ENCODE data around the gene NTM.

Gene NTM

DNA sequence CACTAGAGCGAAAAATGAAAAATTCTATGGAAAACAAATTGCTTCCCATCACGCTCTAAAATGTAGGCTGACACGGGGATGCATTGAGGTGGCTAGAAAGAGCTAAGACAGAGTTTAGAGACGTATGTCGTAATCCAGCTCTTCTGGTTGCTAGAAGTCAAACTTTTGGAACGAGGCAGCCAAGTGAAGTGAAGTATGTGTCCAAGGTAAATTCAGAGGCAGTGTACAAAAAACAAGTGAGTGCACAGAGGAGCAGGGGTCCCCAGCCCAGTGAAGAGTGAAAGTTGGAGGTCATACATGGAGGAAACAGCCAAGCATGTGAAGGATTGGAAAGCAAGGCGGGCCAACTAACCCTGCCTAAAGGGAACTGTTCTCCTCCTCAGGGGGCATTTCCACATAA, 528.5 kb downstream of the NTM start:
- H3K4me3 ChIP-seq (ENCODE audit: low read length) = no peak overlapping the region
- TF ChIP-seq, protein P1, sequence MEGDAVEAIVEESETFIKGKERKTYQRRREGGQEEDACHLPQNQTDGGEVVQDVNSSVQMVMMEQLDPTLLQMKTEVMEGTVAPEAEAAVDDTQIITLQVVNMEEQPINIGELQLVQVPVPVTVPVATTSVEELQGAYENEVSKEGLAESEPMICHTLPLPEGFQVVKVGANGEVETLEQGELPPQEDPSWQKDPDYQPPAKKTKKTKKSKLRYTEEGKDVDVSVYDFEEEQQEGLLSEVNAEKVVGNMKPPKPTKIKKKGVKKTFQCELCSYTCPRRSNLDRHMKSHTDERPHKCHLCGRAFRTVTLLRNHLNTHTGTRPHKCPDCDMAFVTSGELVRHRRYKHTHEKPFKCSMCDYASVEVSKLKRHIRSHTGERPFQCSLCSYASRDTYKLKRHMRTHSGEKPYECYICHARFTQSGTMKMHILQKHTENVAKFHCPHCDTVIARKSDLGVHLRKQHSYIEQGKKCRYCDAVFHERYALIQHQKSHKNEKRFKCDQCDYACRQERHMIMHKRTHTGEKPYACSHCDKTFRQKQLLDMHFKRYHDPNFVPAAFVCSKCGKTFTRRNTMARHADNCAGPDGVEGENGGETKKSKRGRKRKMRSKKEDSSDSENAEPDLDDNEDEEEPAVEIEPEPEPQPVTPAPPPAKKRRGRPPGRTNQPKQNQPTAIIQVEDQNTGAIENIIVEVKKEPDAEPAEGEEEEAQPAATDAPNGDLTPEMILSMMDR (conservative IDR thresholded peaks at IDR 0.05; ENCODE audit: low read depth, low read length) = no peak
- DNase-seq (ENCODE audit: low read depth) = no peak

DNA sequence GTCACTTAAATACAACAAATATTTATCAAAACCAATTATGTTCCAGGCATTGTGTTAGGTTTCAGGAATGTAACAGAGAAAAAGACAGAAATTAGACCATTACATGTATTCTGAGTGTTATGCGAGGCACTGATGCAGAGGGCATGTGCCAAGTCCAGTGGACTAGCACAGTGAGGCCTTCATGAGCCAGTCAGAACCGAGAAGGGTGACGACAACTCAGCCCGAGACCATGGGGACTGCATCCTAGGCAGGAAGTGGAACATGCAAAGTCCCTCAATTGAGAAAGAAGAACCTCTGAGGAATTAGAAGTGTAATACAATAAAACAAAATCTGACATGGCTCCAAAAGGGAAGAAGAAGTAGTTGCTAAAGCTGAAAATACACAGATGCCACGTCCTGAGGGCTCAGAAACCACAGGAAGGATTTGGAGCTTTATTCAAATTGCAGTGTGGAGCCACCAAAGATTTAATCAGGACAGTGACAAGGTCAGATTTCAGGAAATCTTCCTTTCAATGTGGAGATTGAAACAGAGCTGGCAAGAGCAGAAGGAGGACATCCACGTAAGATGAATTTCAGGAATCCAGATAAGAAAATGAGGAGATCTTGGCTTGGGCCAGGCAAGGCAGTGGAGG, 529.6 kb downstream of the NTM start:
- H3K4me3 ChIP-seq (ENCODE audit: low read length) = no peak overlapping the region
- DNase-seq (ENCODE audit: low read depth) = no peak
- TF ChIP-seq, protein P1 (conservative IDR thresholded peaks at IDR 0.05; ENCODE audit: low read depth, low read length) = no peak

DNA sequence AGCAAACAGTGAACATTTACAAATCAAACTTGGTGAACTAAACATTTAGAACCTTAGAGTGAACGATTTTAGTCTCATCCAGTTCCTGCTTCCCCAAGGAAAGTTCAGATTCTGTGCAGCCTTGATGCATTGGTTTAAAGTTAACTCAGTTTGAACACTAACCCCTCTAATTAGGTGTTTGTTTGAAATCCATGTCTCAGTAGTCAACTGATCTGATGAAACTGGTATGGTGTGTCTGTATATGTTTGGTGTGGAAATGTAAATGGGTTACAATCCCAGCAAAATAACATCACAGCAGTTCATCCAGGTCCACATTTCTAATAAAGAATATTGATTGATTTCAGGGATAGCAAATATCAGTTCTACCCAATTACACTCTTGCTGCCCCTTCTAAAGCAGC, 532.0 kb downstream of the NTM start:
- TF ChIP-seq, protein P1 (conservative IDR thresholded peaks at IDR 0.05; ENCODE audit: low read depth, low read length) = no peak
- DNase-seq (ENCODE audit: low read depth) = no peak
- no peak overlapping the region for H3K4me3 ChIP-seq (ENCODE audit: low read length)

DNA sequence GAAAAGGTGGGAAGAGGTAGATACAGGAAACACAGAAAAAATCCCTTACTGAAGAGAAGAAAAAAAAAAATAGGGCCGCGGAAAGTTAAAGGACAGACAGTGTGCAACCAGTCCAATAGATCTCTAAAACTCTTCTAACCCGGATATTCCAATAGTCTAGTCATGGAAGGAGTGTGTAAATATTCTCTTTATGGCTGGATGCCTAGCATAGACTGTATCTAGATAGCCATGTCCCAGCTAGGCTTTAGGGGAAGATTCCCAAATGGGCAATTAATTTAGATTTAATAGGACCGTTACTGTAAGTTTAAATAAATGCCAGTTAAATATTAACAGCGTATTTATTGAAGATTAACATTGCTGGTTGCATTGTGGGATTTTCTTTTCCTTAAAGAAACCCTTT, 532.7 kb downstream of the NTM start:
- TF ChIP-seq, protein P1 (conservative IDR thresholded peaks at IDR 0.05; ENCODE audit: low read depth, low read length) = no peak
- no peak overlapping the region for H3K4me3 ChIP-seq (ENCODE audit: low read length)
- no peak for DNase-seq (ENCODE audit: low read depth)

DNA sequence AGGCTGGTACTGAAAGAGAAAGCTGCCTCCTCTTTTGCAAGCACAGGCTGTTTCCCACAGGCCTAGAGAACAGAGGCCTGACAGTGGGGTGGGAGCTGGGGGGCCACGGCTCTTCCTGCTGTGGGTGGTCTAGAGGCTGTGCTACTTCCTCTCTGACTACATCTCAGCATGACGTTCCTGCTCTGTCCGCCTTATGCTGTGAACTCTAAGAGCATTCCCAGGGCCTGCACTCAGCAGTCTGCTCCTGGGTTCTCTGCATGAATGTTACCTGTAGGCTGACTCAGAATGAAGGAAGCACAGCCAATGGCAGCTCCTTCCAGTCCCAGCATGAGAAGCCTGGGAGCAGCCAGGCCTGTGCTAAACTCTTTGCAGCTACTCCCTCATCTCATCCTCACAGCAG, 534.3 kb downstream of the NTM start:
- no peak overlapping the region for H3K4me3 ChIP-seq (ENCODE audit: low read length)
- no peak for DNase-seq (ENCODE audit: low read depth)
- TF ChIP-seq, protein P1 (conservative IDR thresholded peaks at IDR 0.05; ENCODE audit: low read depth, low read length) = no peak

DNA sequence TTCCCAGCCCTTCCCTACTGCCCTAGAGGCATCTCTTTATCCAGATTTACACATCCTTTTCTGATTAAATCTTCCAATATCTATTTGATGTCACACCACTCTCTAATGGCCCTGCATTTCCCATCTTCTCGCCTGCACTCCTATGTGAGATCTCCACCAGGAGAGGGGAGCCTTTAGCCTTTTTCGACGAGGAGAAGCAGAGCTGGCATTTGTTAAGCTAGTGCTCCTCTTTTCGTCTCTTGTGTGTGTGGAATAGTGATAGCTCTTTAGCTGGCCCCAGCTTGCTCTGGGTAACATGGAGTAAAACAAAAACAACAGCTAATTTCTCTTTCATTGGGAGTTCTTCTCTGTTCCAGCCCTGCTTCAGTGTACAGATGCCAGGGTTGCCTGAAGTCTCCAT, 536.5 kb downstream of the NTM start:
- DNase-seq (ENCODE audit: low read depth) = no peak
- TF ChIP-seq, protein P1 (conservative IDR thresholded peaks at IDR 0.05; ENCODE audit: low read depth, low read length) = no peak
- no peak overlapping the region for H3K4me3 ChIP-seq (ENCODE audit: low read length)

DNA sequence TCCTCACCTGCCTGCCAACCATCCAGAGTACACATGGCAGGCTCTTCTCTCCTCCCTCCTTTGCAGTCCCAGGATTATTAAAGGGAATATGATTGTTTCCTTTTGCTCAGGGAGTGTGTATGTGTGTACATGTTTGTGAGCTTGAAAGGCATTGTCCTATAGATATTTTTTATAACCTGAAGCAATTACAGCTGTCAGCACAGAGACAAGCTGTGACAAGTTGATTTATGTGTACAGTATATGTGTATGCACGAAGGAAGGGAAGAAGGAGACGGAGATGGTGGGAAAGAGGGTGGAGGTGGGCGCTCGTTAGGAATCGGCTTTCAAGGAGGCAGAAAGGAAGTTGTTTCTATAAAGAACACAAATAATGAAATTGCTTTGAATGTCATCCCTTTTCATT, 537.0 kb downstream of the NTM start:
- H3K4me3 ChIP-seq (ENCODE audit: low read length) = no peak overlapping the region
- no peak for DNase-seq (ENCODE audit: low read depth)
- TF ChIP-seq, protein P1 (conservative IDR thresholded peaks at IDR 0.05; ENCODE audit: low read depth, low read length) = no peak
